Neural cell (in vitro differentiated cells): ENCODE results near the gene SAMD14. TPM values are rescaled to one million over a fixed set of nuclear protein-coding genes. Genes with fewer than 3 reads are reported as not detected.

Experiments
- H2AFZ ChIP-seq: fragments of 200-600, 300-800 bp; sonication (generic), shearing (Covaris generic); 2 replicates; pipeline ENCODE4 v1.6.0; 2014; ENCODE audit warnings: low read depth, mild to moderate bottlenecking, antibody characterized with exemption, low read length, moderate library complexity
- H3F3A ChIP-seq: fragments of 200-600 bp; shearing (Covaris generic); 2 replicates; pipeline ENCODE4 v1.6.1; 2016; ENCODE audit warnings: mild to moderate bottlenecking, moderate library complexity, mixed read lengths, antibody characterized with exemption, low read length; ENCODE audit not compliant: insufficient read depth, poor library complexity, severe bottlenecking
- H3K27ac ChIP-seq: fragments of 200-600, 300-800 bp; sonication (generic), shearing (Covaris generic); 2 replicates; pipeline ENCODE4 v1.5.1; 2014; ENCODE audit warnings: mild to moderate bottlenecking, low read length, moderate library complexity
- H3K27me3 ChIP-seq: fragments of 300-800, 200-600 bp; sonication (generic), shearing (Covaris generic); 2 replicates; pipeline ENCODE4 v1.6.0; 2014; ENCODE audit warnings: mild to moderate bottlenecking, low read depth, low read length, moderate library complexity; ENCODE audit not compliant: insufficient read depth
- H3K36me3 ChIP-seq: fragments of 300-800, 200-600 bp; sonication (generic), shearing (Covaris generic); 2 replicates; pipeline ENCODE4 v1.5.1; 2014; ENCODE audit warnings: mild to moderate bottlenecking, antibody characterized with exemption, low read length, moderate library complexity; ENCODE audit not compliant: insufficient read depth
- H3K4me2 ChIP-seq: fragments of 300-800, 200-600 bp; sonication (generic), shearing (Covaris generic); 2 replicates; pipeline ENCODE4 v1.6.0; 2014; ENCODE audit warnings: mild to moderate bottlenecking, low read length
- H3K4me3 ChIP-seq: fragments of 300-800, 200-600 bp; sonication (generic), shearing (Covaris generic); 2 replicates; pipeline ENCODE4 v1.5.1; 2014; ENCODE audit warnings: mild to moderate bottlenecking, low read length, moderate library complexity
- H3K79me2 ChIP-seq: fragments of 200-600 bp; shearing (Covaris generic); replicated peaks from 2 replicates; pipeline ENCODE4 v1.6.0; 2014; ENCODE audit warnings: mild to moderate bottlenecking, low read length, moderate library complexity; ENCODE audit not compliant: insufficient read depth
- H3K9ac ChIP-seq: fragments of 300-800, 200-600 bp; sonication (generic), shearing (Covaris generic); 2 replicates; pipeline ENCODE4 v1.6.1; 2016; ENCODE audit warnings: mild to moderate bottlenecking, low read length, mixed read lengths
- H3K9me2 ChIP-seq: fragments of 200-600 bp; shearing (Covaris generic); 2 replicates; pipeline ENCODE4 v1.6.1; 2016; ENCODE audit warnings: mild to moderate bottlenecking, low read length, mixed read lengths; ENCODE audit not compliant: insufficient read depth
- H3K9me3 ChIP-seq: fragments of 200-600, 300-800 bp; sonication (generic), shearing (Covaris generic); 2 replicates; pipeline ENCODE4 v1.6.1; 2016; ENCODE audit warnings: mild to moderate bottlenecking, mixed run types, low read length, moderate library complexity, mixed read lengths
- H4K20me1 ChIP-seq: fragments of 200-600 bp; shearing (Covaris generic); 2 replicates; pipeline ENCODE4 v1.6.1; 2016; ENCODE audit warnings: mild to moderate bottlenecking, mixed run types; ENCODE audit not compliant: insufficient read depth
- CTCF ChIP-seq: fragments of 450-650 bp; IDR thresholded peaks from 2 replicates; pipeline ENCODE4 v1.5.1; 2014; ENCODE audit warnings: antibody characterized with exemption, mild to moderate bottlenecking, moderate library complexity; ENCODE audit not compliant: poor library complexity, severe bottlenecking
- EP300 ChIP-seq: fragments of 450-650 bp; conservative IDR thresholded peaks from 2 replicates; pipeline ENCODE4 v1.6.1; 2014; ENCODE audit warnings: antibody characterized with exemption, mild to moderate bottlenecking, moderate library complexity; ENCODE audit not compliant: poor library complexity, severe bottlenecking
- EZH2 ChIP-seq: fragments of 200-600, 300-800 bp; shearing (Covaris generic), sonication (generic); IDR thresholded peaks from 2 replicates; pipeline ENCODE4 v1.6.1; 2014; ENCODE audit warnings: antibody characterized with exemption, low read length, borderline replicate concordance, mild to moderate bottlenecking; ENCODE audit not compliant: insufficient read depth, poor library complexity, severe bottlenecking
- MXI1 ChIP-seq: fragments of 450-650 bp; conservative IDR thresholded peaks from 2 replicates; pipeline ENCODE4 v1.6.1; 2014; ENCODE audit warnings: antibody characterized with exemption, mild to moderate bottlenecking; ENCODE audit not compliant: poor library complexity, severe bottlenecking
- POLR2AphosphoS5 ChIP-seq: IDR thresholded peaks from 2 replicates; pipeline ENCODE4 v1.6.1; 2012
- RAD21 ChIP-seq: fragments of 450-650 bp; conservative IDR thresholded peaks from 2 replicates; pipeline ENCODE4 v1.6.1; 2014; ENCODE audit warnings: antibody characterized with exemption, mild to moderate bottlenecking, moderate library complexity
- REST ChIP-seq: IDR thresholded peaks from 2 replicates; pipeline ENCODE4 v1.6.1; 2012; ENCODE audit warnings: borderline replicate concordance
- SMC3 ChIP-seq: fragments of 450-650 bp; conservative IDR thresholded peaks from 2 replicates; pipeline ENCODE4 v1.6.1; 2014; ENCODE audit warnings: antibody characterized with exemption, mild to moderate bottlenecking, moderate library complexity; ENCODE audit not compliant: poor library complexity
- TAF1 ChIP-seq: IDR thresholded peaks from 2 replicates; pipeline ENCODE4 v1.6.1; 2012; ENCODE audit warnings: low read depth
- polyA plus RNA-seq: library from polyadenylated mRNA; depleted of rRNA; stranded (reverse); fragments of >200 nt; gene quantifications from 2 replicates; pipeline ENCODE4 v1.2.3, GENCODE V29; 2014

SAMD14 gene
- polyA plus RNA-seq, 1 donor from 2014 or later = 105 TPM

- Histone ChIP-seq H3K27me3 (no peaks in the 10 kb centered on the region), H4K20me1 (no peaks in the 10 kb centered on the region), H3K36me3 (no peaks in the 10 kb centered on the region), H3K79me2 (no peaks in the 10 kb centered on the region), H3K9me2 (no peaks in the 10 kb centered on the region), H3F3A (no peaks in the 10 kb centered on the region), H3K9me3 (no peaks in the 10 kb centered on the region), H3K9ac (no peak overlapping the region), H3K27ac (no peak overlapping the region), H2AFZ (no peak overlapping the region), H3K4me3 (no peak overlapping the region), H3K4me2 (no peak overlapping the region)
- TF ChIP-seq SMC3 (no peak), EP300 (no peak), CTCF (no peak), REST (no peak), RAD21 (no peak), POLR2AphosphoS5 (no peak), TAF1 (no peak), MXI1 (no peak), EZH2 (no peak)
Observed at GRCh38 chr17:50076591-50077235, 53.2 kb downstream of the SAMD14 start.

DNA sequence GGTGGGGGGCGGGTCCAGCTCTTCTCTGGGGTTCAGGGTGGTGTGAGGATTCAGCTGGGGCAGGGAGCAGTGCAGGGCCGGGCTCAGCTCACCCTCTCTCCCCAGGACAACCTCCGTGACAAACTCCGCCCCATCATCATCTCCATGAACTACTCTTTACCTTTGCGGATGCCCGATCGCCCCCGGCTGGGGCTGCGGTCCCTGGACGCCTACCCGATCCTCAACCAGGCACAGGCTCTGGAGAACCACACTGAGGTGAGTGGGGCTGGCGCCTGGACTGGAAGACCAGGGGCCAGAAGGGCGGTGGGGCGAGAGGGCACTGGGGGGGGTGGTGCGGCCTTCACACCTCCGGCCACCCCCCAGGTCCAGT, 53.8 kb downstream of the SAMD14 start:
- Histone ChIP-seq H3K9me2 (no peaks in the 10 kb centered on the region), H4K20me1 (no peaks in the 10 kb centered on the region), H2AFZ (no peak overlapping the region), H3K4me2 (no peak overlapping the region), H3K9me3 (no peaks in the 10 kb centered on the region), H3K27ac (no peak overlapping the region), H3K9ac (no peak overlapping the region), H3K79me2 (no peaks in the 10 kb centered on the region), H3K4me3 (no peak overlapping the region), H3K36me3 (no peaks in the 10 kb centered on the region), H3K27me3 (no peaks in the 10 kb centered on the region), H3F3A (no peaks in the 10 kb centered on the region)
- TF ChIP-seq TAF1 (no peak), RAD21 (no peak), CTCF (no peak), POLR2AphosphoS5 (no peak), MXI1 (no peak), REST (no peak), EZH2 (no peak), EP300 (no peak), SMC3 (no peak)
